Measurements from ENCODE around the gene TUBB4B. TPM values are rescaled to one million over a fixed set of nuclear protein-coding genes. Genes with fewer than 3 reads are reported as not detected.

TUBB4B gene
- total RNA-seq (2022; extraction: Qiagen RNA extraction): 681 to 782 TPM (median 752 TPM) in 5 replicates

GRCh38 chr9:137240841-137241489 is at the start of gene TUBB4B:
TSS of gene TUBB4B (plus strand) at chr9:137241287. CDS start at chr9:137241361, 74 bp downstream.

GRCh38 chr9:137200311-137201204 is 40.5 kb upstream of the TUBB4B start, which contains the start of gene TPRN:
TSS of gene TPRN (minus strand) at chr9:137200741. CDS start at chr9:137200711, 30 bp downstream.

GRCh38 chr9:137205126-137206069 is 35.7 kb upstream of the TUBB4B start, which contains the start of the genes NDOR1 and TMEM203:
TSS of gene NDOR1 (plus strand) at chr9:137205700. CDS start at chr9:137205778, 78 bp downstream.
TSS of gene TMEM203 (minus strand) at chr9:137205648. CDS start at chr9:137205414, 234 bp downstream.

GRCh38 chr9:137222190-137223077 is 18.7 kb upstream of the TUBB4B start, which contains the start of gene RNF208:
TSS of gene RNF208 (minus strand) at chr9:137222240. CDS start at chr9:137221212, 1,028 bp downstream.

GRCh38 chr9:137224830-137225694 is 16.0 kb upstream of the TUBB4B start, which contains the start of gene CYSRT1:
TSS of gene CYSRT1 (plus strand) at chr9:137225174. CDS start at chr9:137225622, 448 bp downstream.

GRCh38 chr9:137227054-137227852 is 13.8 kb upstream of the TUBB4B start, which contains the start of gene RNF224:
TSS of gene RNF224 (plus strand) at chr9:137227502. CDS start at chr9:137228336, 834 bp downstream.

GRCh38 chr9:137230705-137231371 is 10.2 kb upstream of the TUBB4B start, which contains the start of gene SLC34A3:
TSS of gene SLC34A3 (plus strand) at chr9:137230901. CDS start at chr9:137231703, 802 bp downstream.

GRCh38 chr9:137251194-137251461 is 10.0 kb downstream of the TUBB4B start, which contains the start of gene STPG3:
TSS of gene STPG3 (plus strand) at chr9:137251286. CDS start at chr9:137251287, 1 bp downstream.

GRCh38 chr9:137254624-137255447 is 13.7 kb downstream of the TUBB4B start, which contains the start of gene NELFB:
TSS of gene NELFB (plus strand) at chr9:137255327.

GRCh38 chr9:137277329-137278041 is 36.4 kb downstream of the TUBB4B start, which contains the start of gene TOR4A:
TSS of gene TOR4A (plus strand) at chr9:137277726. CDS start at chr9:137278690, 964 bp downstream.

Other genes starting within 250 kb of the TUBB4B start
- gene PAXX, start 248.9 kb upstream of the TUBB4B start, total RNA-seq (2022; extraction: Qiagen RNA extraction): 46.7 to 85.5 TPM (median 74.2 TPM) in 5 replicates
- gene CLIC3, start 244.7 kb upstream of the TUBB4B start, total RNA-seq (2022; extraction: Qiagen RNA extraction): 2.3 to 5.7 TPM (median 4.6 TPM) in 5 replicates
- 22.8 to 26.7 TPM (median 24.4 TPM) in 5 replicates for gene ABCA2, start 213.1 kb upstream of the TUBB4B start, total RNA-seq (2022; extraction: Qiagen RNA extraction)
- gene FUT7, start 209.2 kb upstream of the TUBB4B start, total RNA-seq (2022; extraction: Qiagen RNA extraction): 0.05 to 0.08 TPM (median 0.06 TPM) in 4 of 5 replicates, not detected in the other
- gene NPDC1, start 195.1 kb upstream of the TUBB4B start, total RNA-seq (2022; extraction: Qiagen RNA extraction): 44.0 to 83.3 TPM (median 79.5 TPM) in 5 replicates
- 3.3 to 4.5 TPM (median 3.5 TPM) in 5 replicates for gene ENTPD2, start 187.2 kb upstream of the TUBB4B start, total RNA-seq (2022; extraction: Qiagen RNA extraction)
- 17.6 to 24.7 TPM (median 21.7 TPM) in 5 replicates for gene SAPCD2, start 170.7 kb upstream of the TUBB4B start, total RNA-seq (2022; extraction: Qiagen RNA extraction)
- gene UAP1L1, start 163.8 kb upstream of the TUBB4B start, total RNA-seq (2022; extraction: Qiagen RNA extraction): 10.8 to 13.9 TPM (median 11.0 TPM) in 5 replicates
- gene MAN1B1, start 154.3 kb upstream of the TUBB4B start, total RNA-seq (2022; extraction: Qiagen RNA extraction): 48.0 to 53.7 TPM (median 49.8 TPM) in 5 replicates
- 70.6 to 111 TPM (median 110 TPM) in 5 replicates for gene DPP7, start 126.6 kb upstream of the TUBB4B start, total RNA-seq (2022; extraction: Qiagen RNA extraction)
- 0.22 to 0.66 TPM (median 0.45 TPM) in 5 replicates for gene GRIN1, start 102.1 kb upstream of the TUBB4B start, total RNA-seq (2022; extraction: Qiagen RNA extraction)
- 0.41 to 1.7 TPM (median 0.93 TPM) in 5 replicates for gene LRRC26, start 71.2 kb upstream of the TUBB4B start, total RNA-seq (2022; extraction: Qiagen RNA extraction)
- gene TMEM210, start 69.2 kb upstream of the TUBB4B start, total RNA-seq (2022; extraction: Qiagen RNA extraction): not detected in 5 replicates
- 26.9 to 35.9 TPM (median 31.9 TPM) in 5 replicates for gene ANAPC2, start 52.7 kb upstream of the TUBB4B start, total RNA-seq (2022; extraction: Qiagen RNA extraction)
- 92.8 to 153 TPM (median 142 TPM) in 5 replicates for gene SSNA1, start 52.6 kb upstream of the TUBB4B start, total RNA-seq (2022; extraction: Qiagen RNA extraction)
- gene TPRN, start 40.5 kb upstream of the TUBB4B start, total RNA-seq (2022; extraction: Qiagen RNA extraction): 9.2 to 11.6 TPM (median 10.2 TPM) in 5 replicates
- 35.3 to 45.9 TPM (median 45.0 TPM) in 5 replicates for gene TMEM203, start 35.6 kb upstream of the TUBB4B start, total RNA-seq (2022; extraction: Qiagen RNA extraction)
- gene NDOR1, start 35.6 kb upstream of the TUBB4B start, total RNA-seq (2022; extraction: Qiagen RNA extraction): 14.8 to 16.5 TPM (median 15.2 TPM) in 5 replicates
- 1.2 to 1.9 TPM (median 1.7 TPM) in 5 replicates for gene RNF208, start 19.0 kb upstream of the TUBB4B start, total RNA-seq (2022; extraction: Qiagen RNA extraction)
- gene CYSRT1, start 16.1 kb upstream of the TUBB4B start, total RNA-seq (2022; extraction: Qiagen RNA extraction): 3.0 to 5.5 TPM (median 4.2 TPM) in 5 replicates
- 0.07 to 0.24 TPM (median 0.14 TPM) in 5 replicates for gene RNF224, start 13.8 kb upstream of the TUBB4B start, total RNA-seq (2022; extraction: Qiagen RNA extraction)
- 0.05 to 0.16 TPM (median 0.07 TPM) in 4 of 5 replicates, not detected in the other for gene SLC34A3, start 10.4 kb upstream of the TUBB4B start, total RNA-seq (2022; extraction: Qiagen RNA extraction)
- gene STPG3, start 10.0 kb downstream of the TUBB4B start, total RNA-seq (2022; extraction: Qiagen RNA extraction): not detected in 5 replicates
- gene NELFB, start 14.0 kb downstream of the TUBB4B start, total RNA-seq (2022; extraction: Qiagen RNA extraction): 52.4 to 60.5 TPM (median 56.8 TPM) in 5 replicates
- 19.9 to 27.5 TPM (median 25.0 TPM) in 5 replicates for gene TOR4A, start 36.4 kb downstream of the TUBB4B start, total RNA-seq (2022; extraction: Qiagen RNA extraction)
- 2.5 to 5.1 TPM (median 3.9 TPM) in 5 replicates for gene NRARP, start 61.0 kb downstream of the TUBB4B start, total RNA-seq (2022; extraction: Qiagen RNA extraction)
- gene EXD3, start 181.9 kb downstream of the TUBB4B start, total RNA-seq (2022; extraction: Qiagen RNA extraction): 4.4 to 6.8 TPM (median 6.5 TPM) in 5 replicates
- gene NOXA1, start 182.1 kb downstream of the TUBB4B start, total RNA-seq (2022; extraction: Qiagen RNA extraction): 0.79 to 1.8 TPM (median 1.7 TPM) in 5 replicates
- gene ENTPD8, start 200.1 kb downstream of the TUBB4B start, total RNA-seq (2022; extraction: Qiagen RNA extraction): 0.09 to 0.24 TPM (median 0.14 TPM) in 5 replicates
- gene NSMF, start 218.0 kb downstream of the TUBB4B start, total RNA-seq (2022; extraction: Qiagen RNA extraction): 33.9 to 42.1 TPM (median 40.2 TPM) in 5 replicates